Fibroblast of skin of scalp (primary cell): ENCODE measurements around the gene ZNF414. TPM values are rescaled to one million over a fixed set of nuclear protein-coding genes. Genes with fewer than 3 reads are reported as not detected.
"Not testable (repeated sequence)": the region's sequence is repeated elsewhere in the genome, so short reads cannot be mapped to it uniquely, and the experiment has no call there.

Experiments used
- DNase-seq: peaks from one replicate; pipeline ENCODE4 v3.0.0-alpha.2; 2013
- polyA plus RNA-seq, 2 experiments: library from polyadenylated mRNA; unstranded; fragments of 120-200 nt; gene quantifications; one replicate each; pipeline ENCODE4 v1.2.1, GENCODE V29; 2013; ENCODE audit not compliant: insufficient read length in 2 of 2

Gene ZNF414, protein sequence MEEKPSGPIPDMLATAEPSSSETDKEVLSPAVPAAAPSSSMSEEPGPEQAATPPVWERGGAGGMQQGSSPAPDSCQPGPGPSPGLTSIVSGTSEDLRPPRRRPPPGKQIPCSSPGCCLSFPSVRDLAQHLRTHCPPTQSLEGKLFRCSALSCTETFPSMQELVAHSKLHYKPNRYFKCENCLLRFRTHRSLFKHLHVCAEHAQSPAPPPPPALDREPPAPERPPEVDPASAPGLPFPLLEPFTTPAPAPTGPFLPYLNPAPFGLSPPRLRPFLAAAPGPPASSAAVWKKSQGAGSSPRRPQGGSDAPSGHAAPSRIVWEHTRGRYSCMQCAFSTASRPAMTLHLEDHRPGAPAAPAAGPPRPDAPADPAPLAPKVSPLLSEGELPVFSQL
- polyA plus RNA-seq (2013, experiment 1 of 2; ENCODE audit: insufficient read length), result 18.4 TPM
- 14.6 TPM for polyA plus RNA-seq (2013, experiment 2 of 2; ENCODE audit: insufficient read length)

DNA sequence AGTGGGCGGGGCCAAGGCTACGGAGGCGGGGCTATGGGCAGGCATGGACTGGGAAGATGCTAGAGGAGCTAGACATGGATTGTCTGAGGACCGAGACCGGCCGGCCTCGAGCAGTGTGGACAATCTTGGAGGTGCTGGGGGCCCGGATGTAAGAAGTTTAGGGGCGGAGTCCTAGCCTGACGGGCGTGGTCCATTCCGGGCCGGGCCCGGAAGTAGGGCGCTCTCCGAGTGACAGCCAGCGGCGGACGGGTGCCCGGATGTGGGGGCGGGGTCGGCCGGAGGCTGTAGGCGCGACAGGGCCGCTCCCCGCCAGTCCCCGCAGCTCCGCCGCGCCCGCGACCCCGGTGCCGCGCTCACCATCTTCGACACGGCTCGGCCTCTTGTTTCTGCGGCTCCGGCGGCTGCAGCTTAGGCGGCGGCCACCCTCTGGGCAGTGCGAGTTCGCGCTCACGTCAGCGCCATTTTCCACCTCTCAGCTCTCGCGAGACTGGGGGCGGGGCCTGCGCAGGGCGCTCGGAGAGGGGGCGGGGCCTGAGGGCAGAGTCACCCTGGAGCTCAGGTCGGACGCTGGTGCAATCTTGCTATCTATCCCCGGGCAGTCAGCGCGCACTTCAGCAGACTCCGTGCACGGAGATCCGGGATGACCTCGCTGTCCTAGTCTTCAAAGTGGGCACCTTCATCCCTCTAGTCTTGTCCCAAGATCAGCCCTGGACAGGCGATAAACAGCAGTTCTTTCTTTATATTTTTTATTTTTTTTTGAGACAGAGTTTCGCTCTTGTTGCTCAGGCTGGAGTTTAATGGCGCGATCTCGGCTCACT lies at the start of gene ZNF414:
Gene ZNF414 (minus strand): TSS at position 481 of the 818 bp plus-strand sequence. CDS start 121 bp downstream, at position 360.
- DNase-seq, result peak; percentile 98

DNA sequence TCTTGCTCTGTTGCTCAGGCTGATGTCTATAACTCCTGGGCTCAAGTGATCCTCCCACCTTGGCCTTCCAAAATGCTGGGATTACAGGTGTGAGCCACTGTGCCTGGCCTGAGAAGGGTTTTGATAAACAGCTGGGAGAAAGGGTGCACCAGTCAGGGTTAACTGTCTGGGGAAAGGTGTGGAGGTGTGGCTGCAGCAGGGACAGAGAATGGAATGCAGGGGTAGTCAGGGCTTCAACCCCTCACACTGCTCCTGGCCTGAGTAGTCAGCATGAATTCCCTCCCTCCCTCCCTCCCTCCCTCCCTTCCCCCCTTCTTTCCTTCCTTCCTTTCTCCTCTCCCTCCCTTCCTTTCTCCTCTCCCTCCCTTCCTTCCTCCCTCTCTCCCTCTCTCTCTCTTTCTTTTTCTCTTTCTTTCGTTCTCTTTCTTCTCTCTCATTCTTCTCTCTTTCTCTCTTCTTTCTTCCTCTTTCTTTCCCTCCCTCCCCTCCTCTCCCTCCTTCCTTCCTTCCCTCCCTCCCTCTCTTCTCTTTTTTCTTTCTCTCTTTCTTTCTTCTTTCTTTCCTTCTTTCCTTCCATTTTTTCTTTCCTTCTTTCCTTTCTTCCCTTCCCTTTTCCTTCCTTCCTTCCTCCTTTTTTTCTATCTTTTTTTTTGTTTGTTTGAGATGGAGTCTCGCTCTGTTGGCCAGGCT lies 47.3 kb upstream of the ZNF414 start:
- no peak for DNase-seq

DNA sequence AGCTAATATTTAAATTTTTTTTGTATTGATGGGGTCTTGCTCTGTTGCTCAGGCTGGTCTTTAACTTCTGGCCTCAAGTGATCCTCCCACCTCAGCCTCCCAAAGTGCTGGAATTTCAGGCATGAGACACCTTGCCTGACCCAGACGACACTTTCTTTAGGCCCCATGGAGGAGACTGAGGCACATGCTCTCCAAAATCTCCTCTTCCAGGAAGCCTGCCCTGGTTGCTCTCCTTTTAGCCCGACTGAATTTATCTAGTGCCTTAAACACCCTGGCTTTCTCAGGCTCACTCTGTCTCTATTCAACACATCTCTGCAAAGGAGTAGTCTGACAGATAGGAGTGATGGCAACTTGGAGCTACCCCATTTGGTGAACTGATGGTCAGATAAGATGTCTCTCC lies 44.4 kb upstream of the ZNF414 start:
- DNase-seq, result no peak

DNA sequence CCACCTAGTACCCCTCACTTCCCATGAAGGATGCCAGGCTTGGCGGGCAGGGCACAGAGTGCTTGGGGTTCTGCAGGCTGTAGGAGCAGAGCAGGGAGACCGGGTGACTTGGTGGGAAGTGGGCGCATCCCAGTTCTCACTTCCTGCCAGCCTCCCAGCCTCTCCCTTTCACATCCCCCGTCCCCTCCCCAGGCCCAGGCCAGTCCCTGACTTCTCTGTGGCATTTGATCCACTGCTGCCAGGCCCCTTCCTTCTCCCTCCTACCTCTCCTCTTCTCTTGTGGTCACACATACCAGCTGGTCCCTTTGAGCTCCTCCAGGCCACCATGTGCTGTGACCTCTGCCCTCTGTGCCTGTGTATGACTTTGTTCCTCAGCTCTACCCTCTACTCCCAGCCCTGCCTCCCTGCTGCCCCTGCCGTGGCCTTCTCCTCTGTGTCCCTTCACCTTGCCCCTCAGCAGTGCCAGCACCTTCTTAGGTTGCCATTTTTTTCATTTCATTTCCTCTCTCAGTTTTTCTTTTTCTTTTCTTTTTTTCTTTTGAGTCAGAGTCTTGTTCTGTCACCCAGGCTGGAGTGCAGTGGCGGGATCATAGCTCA lies 43.8 kb upstream of the ZNF414 start:
- no peak for DNase-seq

DNA sequence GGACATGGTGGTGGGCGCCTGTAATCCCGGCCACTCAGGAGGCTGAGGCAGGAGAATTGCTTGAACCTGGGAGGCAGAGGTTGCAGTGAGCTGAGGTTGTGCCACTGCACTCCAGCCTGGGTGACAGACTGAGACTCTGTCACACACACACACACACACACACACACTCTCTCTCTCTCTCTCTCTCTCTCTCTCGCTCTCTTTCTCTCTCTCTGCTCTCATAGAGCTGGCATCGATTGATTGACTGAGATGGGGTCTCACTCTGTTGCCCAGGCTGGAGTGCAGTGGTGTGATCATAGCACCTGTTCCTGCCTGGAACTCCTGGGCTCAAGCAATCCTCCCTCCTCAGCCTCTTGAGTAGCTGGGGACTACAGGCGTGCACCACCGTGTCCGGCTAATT lies 39.8 kb upstream of the ZNF414 start:
- not testable (repeated sequence) for DNase-seq

DNA sequence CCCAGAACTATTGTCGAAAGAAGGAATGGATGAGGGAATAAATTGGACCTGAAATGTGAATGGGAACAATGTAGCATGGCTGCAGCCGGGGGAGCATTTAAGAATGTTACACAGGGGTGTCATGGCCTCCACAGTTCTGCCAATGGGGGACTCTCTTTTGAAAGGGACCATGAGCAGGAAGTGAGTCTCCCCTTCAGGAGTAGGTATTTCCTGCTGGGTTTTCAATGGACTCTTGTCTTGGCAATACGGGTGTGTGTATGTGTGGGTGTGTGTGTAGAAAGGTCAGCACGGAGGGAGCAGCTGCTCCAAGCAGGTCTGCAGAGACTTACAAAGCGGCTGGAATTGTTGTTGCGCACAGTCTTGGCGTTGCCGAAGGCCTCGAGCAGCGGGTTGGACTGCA lies 38.8 kb upstream of the ZNF414 start:
- DNase-seq, result peak; percentile 38

DNA sequence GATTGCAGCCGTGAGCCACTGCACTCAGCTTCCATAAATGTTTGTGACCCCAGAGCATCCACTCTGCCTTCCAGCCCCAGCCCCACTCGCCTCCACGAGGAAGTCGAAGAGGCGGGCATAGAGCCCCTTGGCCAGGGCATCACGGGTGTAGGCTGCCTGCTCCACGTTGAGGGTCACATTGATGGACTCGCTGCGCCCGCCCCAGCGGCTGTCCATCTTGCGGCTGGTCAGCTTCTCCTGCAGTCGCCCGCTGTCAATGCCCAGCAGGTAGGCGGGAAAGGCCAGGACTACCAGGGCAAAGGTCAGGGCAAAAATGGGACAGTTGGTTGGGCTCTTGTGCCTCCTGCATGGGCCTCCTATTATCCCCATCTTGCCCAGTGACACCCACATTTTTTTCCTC lies 36.1 kb upstream of the ZNF414 start:
- DNase-seq, result no peak

DNA sequence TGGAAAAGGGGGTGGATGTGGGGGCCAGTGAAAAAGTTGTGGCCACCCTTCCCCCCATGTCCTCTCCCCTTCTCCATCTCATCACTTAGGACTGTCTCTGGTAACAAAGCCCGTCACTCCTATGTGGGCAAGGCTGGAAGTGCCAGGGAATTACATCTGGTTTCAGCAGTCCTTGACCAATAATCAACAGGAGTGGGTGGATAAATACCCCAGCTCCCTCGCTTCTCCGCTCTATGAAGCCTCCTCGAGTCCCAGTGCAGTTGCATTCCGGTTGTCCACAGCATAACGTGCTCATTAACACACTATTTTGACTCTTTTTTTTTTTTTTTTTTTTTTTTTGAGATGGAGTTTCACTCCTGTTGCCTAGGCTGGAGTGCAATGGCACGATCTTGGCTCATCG lies 31.8 kb upstream of the ZNF414 start:
- no peak for DNase-seq

DNA sequence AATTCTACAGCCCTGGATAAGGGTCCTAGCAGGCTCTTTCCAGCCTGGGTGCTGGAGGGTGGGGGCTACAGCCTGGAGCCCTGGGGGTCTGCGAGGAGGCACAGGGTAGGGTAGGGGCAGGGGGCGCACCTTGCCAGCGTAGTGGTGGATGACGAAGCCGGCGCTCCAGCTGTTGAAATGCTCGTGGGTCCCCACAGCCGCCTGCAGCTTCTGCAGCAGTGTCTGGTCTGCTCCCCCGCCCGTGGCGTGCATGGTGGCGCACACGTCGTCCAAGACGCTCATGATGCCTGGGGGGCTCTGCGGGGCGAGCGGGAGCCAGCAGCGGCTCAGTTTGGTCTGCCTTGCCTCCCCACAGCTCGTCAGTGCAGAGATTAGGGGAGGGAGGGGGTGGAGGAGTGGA lies 30.2 kb upstream of the ZNF414 start:
- no peak for DNase-seq

DNA sequence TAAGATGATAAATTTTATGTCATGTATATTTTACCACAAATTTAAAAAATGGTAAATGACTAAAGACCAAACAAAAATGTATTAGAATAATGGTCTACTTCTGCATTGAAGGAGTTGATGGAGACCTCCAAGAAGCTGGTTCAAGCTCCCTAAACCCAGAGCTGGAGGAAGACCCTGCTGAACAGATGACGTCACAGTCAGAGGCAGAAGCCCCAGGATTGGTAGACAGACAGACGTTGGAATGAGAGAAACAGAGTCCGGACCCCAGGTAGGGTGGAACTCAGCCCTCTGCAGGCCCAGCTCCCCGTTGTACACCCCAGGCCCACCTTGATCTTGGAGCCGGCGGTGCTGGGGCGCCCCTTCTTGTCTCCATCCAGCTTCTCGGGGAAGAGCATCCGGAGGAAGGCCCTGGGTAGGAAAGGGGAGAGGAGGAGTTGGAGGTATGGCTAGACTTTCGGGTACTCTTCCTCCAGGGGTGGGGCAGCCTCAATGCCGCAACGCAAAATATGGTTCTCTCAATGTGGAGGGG lies 25.7 kb upstream of the ZNF414 start:
- no peak for DNase-seq

DNA sequence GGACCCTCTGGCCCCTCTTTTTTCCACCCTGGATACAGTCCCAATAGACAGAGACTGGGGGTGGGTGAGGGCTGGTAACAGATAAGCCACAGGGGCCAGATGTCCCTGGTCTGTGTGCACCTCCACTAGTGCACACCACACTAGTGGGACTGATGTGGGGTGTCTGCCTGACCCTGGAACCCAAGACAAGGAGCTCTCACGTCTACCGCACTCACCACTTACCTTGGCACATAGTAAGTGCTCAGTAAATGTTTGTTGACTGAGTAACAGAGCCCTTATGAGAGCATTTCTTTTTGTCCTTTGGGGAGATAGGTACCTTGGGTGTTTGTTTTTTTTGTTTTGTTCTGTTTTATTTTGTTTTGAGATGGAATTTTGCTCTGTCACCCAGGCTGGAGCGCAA lies 23.1 kb upstream of the ZNF414 start:
- no peak for DNase-seq

DNA sequence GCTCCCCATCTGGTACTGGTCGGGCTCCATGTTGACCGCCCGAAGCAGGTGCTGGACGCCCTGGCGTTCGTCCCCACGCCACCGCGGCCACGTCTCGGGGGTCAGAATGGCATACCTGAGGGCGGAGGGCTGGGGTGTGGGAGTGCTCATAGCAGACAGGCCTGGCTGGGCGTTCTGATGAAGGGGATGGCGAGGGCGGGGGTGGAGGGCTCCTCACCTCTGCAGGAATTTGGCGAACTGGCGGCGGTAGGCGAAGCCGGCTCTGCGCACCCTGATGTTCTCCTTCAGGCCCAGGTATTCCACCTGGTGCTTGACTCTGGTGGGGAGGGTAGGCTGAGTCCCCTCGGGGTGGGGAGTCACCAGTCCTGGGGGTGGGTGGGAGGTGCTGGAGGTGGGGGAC lies 22.3 kb upstream of the ZNF414 start:
- no peak for DNase-seq

DNA sequence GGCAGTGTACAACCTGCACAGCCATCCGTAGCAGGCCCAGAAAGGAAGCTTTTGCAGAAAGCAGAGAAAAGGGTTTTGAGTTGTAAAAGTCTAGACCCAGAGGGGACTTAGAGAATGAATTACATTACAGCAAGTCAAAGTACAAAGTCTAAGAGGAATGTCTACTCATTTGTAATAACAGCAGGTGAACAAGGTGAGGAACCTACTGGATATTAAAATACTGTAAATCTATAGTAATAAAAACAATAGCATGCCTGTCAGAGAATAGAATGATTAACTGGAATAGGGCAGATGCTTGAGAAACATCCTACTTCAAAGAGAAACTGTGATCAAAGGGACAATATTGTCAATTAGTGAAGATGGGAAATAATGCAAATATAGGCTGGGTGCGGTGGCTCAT lies 18.3 kb upstream of the ZNF414 start:
- DNase-seq, result no peak

DNA sequence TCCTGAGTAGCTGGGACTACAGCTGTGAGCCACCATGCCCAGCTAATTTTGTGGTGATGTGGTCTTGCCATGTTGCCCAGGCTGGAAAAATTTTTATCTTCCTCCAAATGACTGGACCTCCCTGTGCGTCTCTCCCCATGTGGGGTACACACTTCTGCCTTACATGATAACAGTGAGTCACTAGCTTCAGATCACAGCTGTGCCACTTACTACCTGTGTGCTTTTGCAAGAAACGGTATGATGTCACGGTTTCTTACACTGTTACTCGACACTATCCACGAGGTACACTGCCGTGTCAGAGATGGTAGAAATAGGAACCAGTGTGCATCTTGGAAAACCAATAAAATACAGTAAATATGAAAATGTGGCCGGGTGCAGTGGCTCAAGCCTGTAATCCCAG lies 17.5 kb upstream of the ZNF414 start:
- DNase-seq, result no peak

DNA sequence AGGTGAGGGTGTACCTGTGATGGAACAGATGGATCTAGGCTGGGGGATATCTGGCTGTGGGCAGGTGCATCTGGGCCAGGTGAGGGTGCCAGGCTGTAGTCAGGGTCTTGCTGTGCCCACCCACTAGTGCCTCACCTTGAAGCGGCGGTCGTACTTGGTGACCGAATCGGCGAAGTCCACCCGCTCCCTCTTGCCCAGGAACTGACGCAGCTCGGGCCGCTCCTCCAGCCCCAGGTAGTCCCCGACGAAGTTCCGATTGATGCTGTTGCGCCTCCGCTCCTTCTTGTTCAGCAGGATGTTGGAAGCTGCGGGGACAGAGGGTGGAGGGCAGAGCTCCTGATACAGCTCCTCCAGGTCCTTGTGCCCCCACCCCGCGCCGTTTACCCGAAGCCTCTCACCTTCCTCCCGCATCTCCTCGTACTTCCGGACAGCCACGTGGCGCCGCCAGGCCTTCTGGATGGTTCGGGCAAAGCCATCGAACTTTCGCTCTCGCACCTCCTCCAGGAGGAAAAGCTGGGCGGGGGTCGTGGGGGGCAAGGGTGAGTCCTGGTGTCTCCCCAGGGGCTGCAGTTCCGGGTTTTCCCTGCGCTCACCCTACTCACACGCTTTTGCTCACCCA lies 16.2 kb upstream of the ZNF414 start:
- DNase-seq, result no peak

DNA sequence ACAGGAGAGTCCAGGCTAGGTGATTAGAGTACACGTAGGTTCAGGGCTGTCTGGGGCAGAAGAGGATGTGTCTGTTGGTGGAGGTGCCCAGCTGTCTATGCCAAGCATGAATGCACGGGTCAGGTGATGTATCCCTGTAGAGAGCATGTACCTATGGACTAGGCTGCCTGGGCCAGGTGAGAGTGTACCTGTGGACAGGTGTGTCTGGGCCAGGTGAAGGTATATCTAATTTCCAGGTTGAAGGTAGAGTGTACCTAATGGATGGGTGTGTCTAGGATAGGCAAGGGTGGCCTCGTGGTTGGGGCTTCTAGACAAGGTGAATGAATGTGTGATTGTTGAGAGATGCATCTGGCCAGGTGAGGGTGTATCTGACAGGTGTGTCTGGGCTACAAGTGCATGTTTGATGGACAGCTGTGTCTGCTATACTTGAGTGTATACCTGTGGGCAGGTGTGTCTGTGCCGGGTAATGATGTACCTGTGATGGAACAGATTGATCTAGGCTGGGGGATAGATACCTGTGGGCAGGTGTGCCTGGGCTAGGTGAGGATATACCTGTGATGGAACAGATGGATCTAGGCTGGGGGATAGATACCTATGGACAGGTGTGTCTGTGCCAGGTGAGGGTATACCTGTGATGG lies 15.5 kb upstream of the ZNF414 start:
- DNase-seq, result no peak

DNA sequence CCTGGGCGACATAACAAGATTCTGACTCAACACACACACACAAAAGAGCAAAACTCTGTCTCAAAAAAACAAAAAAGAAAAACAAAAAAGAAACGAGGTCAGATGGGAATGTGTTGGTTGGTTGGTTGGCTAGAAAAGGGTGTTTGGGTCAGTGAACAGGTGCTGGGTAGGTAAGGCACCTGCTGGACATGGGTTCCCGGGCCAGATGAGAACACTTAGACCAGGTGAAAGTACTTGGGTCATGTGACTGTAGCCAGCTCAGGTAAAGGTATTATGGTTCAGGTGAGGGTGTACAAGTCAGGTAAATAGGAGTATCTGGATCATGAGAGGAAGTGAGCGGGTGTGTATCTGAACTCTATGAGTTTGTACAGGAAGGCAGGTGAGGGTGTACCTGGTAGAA lies 14.5 kb upstream of the ZNF414 start:
- DNase-seq, result no peak

DNA sequence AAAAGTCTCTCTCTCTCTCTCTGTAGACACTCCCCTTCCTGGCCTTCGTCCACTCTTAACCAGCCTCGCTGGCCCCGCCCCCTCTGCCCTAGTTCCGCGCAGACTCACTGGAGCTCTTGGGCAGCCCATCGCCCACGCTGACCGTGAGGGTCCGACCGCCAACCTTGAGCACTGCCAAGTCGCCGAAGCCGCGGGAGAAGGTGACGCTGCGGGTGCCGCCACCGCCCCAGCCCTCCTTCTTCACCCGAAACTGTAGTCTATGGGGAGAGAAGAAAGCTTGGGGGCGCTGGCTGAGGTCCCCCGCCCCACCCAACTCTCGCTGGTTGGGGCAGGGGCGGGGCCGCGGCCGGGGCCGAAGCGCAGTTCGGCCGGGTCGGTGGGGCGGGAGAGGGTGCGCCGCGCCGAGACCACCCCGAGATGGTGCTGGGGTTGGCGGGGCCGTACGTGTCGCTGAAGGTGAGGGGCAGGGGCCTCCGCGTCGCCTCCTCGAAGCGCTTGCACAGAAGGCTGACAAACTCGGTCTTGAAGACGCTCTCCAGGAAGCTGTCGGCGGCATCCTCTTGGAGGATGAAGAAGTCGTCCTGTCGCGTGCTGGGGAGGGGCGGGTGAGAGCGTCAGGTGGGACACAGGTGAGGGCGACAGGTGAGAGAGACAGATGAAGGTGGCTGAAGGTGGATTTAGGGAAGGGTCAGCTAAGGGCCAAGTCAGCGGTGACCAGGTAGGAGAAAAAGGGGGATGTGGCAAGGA lies 12.6 kb upstream of the ZNF414 start:
- DNase-seq, result peak; percentile 94

DNA sequence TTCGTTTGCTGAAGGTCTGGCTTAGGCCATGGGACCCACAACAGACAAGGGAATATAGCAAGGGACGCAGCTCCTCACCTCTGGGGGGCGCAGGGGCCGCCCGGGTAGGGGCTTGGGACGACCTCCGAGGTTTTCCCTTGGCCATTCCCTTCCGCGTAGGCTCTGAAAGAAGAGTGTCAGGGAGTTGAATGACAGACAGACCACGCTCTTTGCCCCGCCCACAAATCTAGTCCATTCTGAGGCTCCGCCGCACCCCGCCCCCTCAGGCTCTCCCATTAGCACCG lies 11.4 kb upstream of the ZNF414 start:
- no peak for DNase-seq

DNA sequence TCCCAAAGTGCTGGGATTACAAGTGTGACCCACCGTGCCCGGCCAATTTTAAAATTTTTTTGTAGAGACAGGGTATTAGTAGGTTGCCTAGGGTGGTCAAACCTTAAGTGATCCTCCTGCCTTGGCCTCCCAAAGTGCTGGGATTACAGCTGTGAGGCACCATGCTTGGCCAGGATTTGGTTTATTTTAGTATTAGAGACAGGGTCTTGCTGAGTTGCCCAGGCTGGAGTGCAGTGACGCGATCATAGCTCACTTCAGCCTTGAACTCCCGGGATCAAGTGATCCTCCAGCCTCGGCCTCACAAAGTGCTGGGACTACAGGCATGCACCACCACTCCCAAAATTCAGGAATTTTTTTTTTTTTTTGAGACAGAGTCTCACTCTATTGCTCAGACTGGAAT lies 5.4 kb upstream of the ZNF414 start:
- no peak for DNase-seq

DNA sequence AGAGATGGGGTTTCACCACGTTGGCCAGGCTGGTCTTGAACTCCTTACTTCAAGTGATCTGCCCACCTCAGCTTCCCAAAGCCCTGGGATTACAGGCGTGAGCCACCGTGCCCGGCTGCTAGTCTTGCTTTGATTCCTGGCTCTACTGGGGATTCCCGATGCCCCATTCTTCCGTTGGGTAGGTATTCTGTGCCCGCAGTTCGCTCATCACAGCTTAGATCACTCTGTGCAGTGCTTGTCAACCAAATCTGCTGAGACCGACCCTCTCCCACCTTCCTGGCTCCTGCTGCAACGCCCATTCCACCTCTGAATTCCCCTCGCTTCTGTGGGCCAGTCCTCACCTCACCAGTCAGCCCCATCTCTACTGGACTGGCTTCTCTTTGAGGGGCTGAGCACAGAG lies 4.6 kb upstream of the ZNF414 start:
- no peak for DNase-seq
